H1 (cell line): ENCODE measurements around the gene FLT1. TPM values are rescaled to one million over a fixed set of nuclear protein-coding genes. Genes with fewer than 3 reads are reported as not detected.

Experiments
- CTCF ChIA-PET: fragments of 300-600 bp; sonication (Branson Sonifier 250); formaldehyde crosslinking; loops from one replicate; lab custom pipeline; 2021; ENCODE audit not compliant: partially characterized antibody; lab: Charles Lee
- POLR2A ChIA-PET: fragments of 300-600 bp; sonication (Branson Sonifier 250); formaldehyde crosslinking; loops from one replicate; lab custom pipeline; 2021; ENCODE audit warnings: inconsistent platforms; ENCODE audit not compliant: partially characterized antibody; lab: Charles Lee
- DNase-seq, 2 experiments: peaks; one replicate each; pipeline versions ENCODE4 v3.0.0 to v3.0.0-alpha.2; 2010 to 2022; ENCODE audit warnings: low spot score in 2 of 2, low read depth in 1 of 2, mixed read lengths in 1 of 2
- FAIRE-seq: peaks from 2 replicates; lab custom pipeline; 2011; peaks lifted over from hg19 to GRCh38; lab: Jason Lieb, UNC
- H2AFZ ChIP-seq: 2 replicates; pipeline ENCODE4 v1.8.1; 2012; ENCODE audit warnings: low read length, inconsistent platforms
- H2AK5ac ChIP-seq: 2 replicates; pipeline ENCODE4 v1.6.1; 2013; ENCODE audit warnings: low read depth, low read length
- H2BK120ac ChIP-seq: replicated peaks from 2 replicates; pipeline ENCODE3; 2013; ENCODE audit warnings: low read depth, low read length, inconsistent platforms
- H2BK12ac ChIP-seq: 2 replicates; pipeline ENCODE4 v1.6.1; 2013; ENCODE audit warnings: low read depth, low read length
- H2BK15ac ChIP-seq: 2 replicates; pipeline ENCODE4 v1.6.1; 2013; ENCODE audit warnings: low read length
- H2BK20ac ChIP-seq: 2 replicates; pipeline ENCODE4 v1.6.1; 2013; ENCODE audit warnings: low read length
- H2BK5ac ChIP-seq: 2 replicates; pipeline ENCODE4 v1.6.1; 2013; ENCODE audit warnings: low read depth, low read length
- H3K14ac ChIP-seq: 2 replicates; pipeline ENCODE4 v1.6.1; 2013; ENCODE audit warnings: inconsistent platforms; ENCODE audit not compliant: insufficient read length
- H3K18ac ChIP-seq: 2 replicates; pipeline ENCODE4 v1.6.1; 2013; ENCODE audit warnings: low read length; ENCODE audit errors: extremely low read depth
- H3K23ac ChIP-seq: 2 replicates; pipeline ENCODE4 v1.6.1; 2013; ENCODE audit warnings: inconsistent platforms; ENCODE audit not compliant: insufficient read length
- H3K23me2 ChIP-seq: 2 replicates; pipeline ENCODE4 v1.6.1; 2013; ENCODE audit warnings: low read depth, low read length
- H3K27ac ChIP-seq: 2 replicates; pipeline ENCODE4 v1.6.1; 2011; ENCODE audit warnings: low read depth, low read length, inconsistent platforms
- H3K27me3 ChIP-seq, 4 experiments: replicated peaks in 1 of 4; 1 replicate in 1 of 4; 2 replicates in 3 of 4; pipeline versions ENCODE4 v1.6.1 to v1.8.1; 2011 to 2013; ENCODE audit warnings: low read length in 3 of 4, mild to moderate bottlenecking in 3 of 4, inconsistent platforms in 2 of 4, mixed read lengths in 2 of 4, moderate library complexity in 1 of 4; ENCODE audit not compliant: control insufficient read depth in 3 of 4, insufficient read depth in 3 of 4; ENCODE audit errors: extremely low read depth in 1 of 4
- H3K36me3 ChIP-seq, 4 experiments: 2 replicates each; pipeline versions ENCODE4 v1.6.1 to v1.8.1; 2011 to 2013; ENCODE audit warnings: mild to moderate bottlenecking in 4 of 4, low read length in 3 of 4, moderate library complexity in 2 of 4, control low read depth in 1 of 4, inconsistent platforms in 1 of 4; ENCODE audit not compliant: insufficient read depth in 4 of 4, control insufficient read depth in 2 of 4
- H3K4ac ChIP-seq: replicated peaks from 2 replicates; pipeline ENCODE3; 2013; ENCODE audit warnings: low read length, low read depth, mixed read lengths, inconsistent platforms; ENCODE audit not compliant: insufficient read length
- H3K4me1 ChIP-seq, 4 experiments: replicated peaks in 1 of 4; 1 replicate in 1 of 4; 2 replicates in 3 of 4; pipeline versions ENCODE4 v1.6.1 to v1.8.1; 2011 to 2013; ENCODE audit warnings: low read length in 3 of 4, inconsistent platforms in 2 of 4, mixed read lengths in 1 of 4; ENCODE audit not compliant: insufficient read depth in 4 of 4, control insufficient read depth in 3 of 4
- H3K4me2 ChIP-seq, 2 experiments: 2 replicates each; pipeline versions ENCODE4 v1.6.1 to v1.8.1; 2011 to 2013; ENCODE audit warnings: low read depth in 2 of 2, low read length in 2 of 2, control low read depth in 1 of 2, inconsistent platforms in 1 of 2, mild to moderate bottlenecking in 1 of 2; ENCODE audit not compliant: insufficient read depth in 1 of 2
- H3K4me3 ChIP-seq, 4 experiments: fragments of 200-600, 300-600 bp in 1 of 4; sonication (generic), shearing (Covaris generic), sonication (Bioruptor Twin) in 1 of 4; 2 replicates each; pipeline versions ENCODE4 v1.5.1 to v1.8.1; 2011 to 2016; ENCODE audit warnings: low read length in 4 of 4, low read depth in 3 of 4, control low read depth in 2 of 4, inconsistent platforms in 2 of 4, mild to moderate bottlenecking in 2 of 4, mixed read lengths in 1 of 4, moderate library complexity in 1 of 4; ENCODE audit not compliant: insufficient read depth in 2 of 4; ENCODE audit errors: extremely low read depth in 1 of 4
- H3K56ac ChIP-seq: replicated peaks from 2 replicates; pipeline ENCODE3; 2013; ENCODE audit warnings: low read depth, mild to moderate bottlenecking, mixed read lengths, low read length, inconsistent platforms; ENCODE audit not compliant: insufficient read length
- H3K79me1 ChIP-seq: 2 replicates; pipeline ENCODE4 v1.6.1; 2013; ENCODE audit warnings: low read depth, low read length, control low read depth
- H3K79me2 ChIP-seq, 2 experiments: 2 replicates each; pipeline versions ENCODE4 v1.6.1 to v1.8.1; 2012 to 2013; ENCODE audit warnings: low read length in 2 of 2, mild to moderate bottlenecking in 2 of 2, inconsistent platforms in 1 of 2; ENCODE audit not compliant: insufficient read depth in 2 of 2, control insufficient read depth in 1 of 2
- H3K9ac ChIP-seq, 4 experiments: replicated peaks in 1 of 4; 1 replicate in 1 of 4; 2 replicates in 3 of 4; pipeline versions ENCODE4 v1.6.1 to v1.8.1; 2011 to 2013; ENCODE audit warnings: low read depth in 3 of 4, low read length in 3 of 4, control low read depth in 2 of 4, mild to moderate bottlenecking in 2 of 4, moderate library complexity in 2 of 4, inconsistent platforms in 1 of 4; ENCODE audit errors: extremely low read depth in 1 of 4
- H3K9me3 ChIP-seq, 2 experiments: 2 replicates each; pipeline versions ENCODE4 v1.6.1 to v1.8.1; 2012 to 2013; ENCODE audit warnings: mild to moderate bottlenecking in 2 of 2, moderate library complexity in 2 of 2, control low read depth in 1 of 2, inconsistent platforms in 1 of 2, low read depth in 1 of 2, low read length in 1 of 2, mixed read lengths in 1 of 2; ENCODE audit not compliant: insufficient read depth in 2 of 2
- H4K20me1 ChIP-seq, 2 experiments: replicated peaks in 1 of 2; 2 replicates each; pipeline versions ENCODE3 to v1.8.1; 2011 to 2013; ENCODE audit warnings: inconsistent platforms in 2 of 2, low read length in 2 of 2, mild to moderate bottlenecking in 1 of 2; ENCODE audit not compliant: insufficient read depth in 2 of 2, control insufficient read depth in 1 of 2
- H4K5ac ChIP-seq: 2 replicates; pipeline ENCODE4 v1.6.1; 2013; ENCODE audit warnings: low read length, low read depth, mixed read lengths, inconsistent platforms; ENCODE audit not compliant: insufficient read length
- H4K8ac ChIP-seq: 2 replicates; pipeline ENCODE4 v1.8.0; 2013; ENCODE audit warnings: mild to moderate bottlenecking, moderate library complexity, low read length, inconsistent platforms; ENCODE audit not compliant: insufficient read depth; ENCODE audit errors: extremely low read depth
- H4K91ac ChIP-seq: replicated peaks from 2 replicates; pipeline ENCODE3; 2013; ENCODE audit warnings: low read length, mixed read lengths, inconsistent platforms; ENCODE audit not compliant: insufficient read length
- FOSL1 ChIP-seq: IDR thresholded peaks from 2 replicates; pipeline ENCODE4 v1.6.1; 2011; ENCODE audit warnings: mild to moderate bottlenecking, low read depth, low read length, moderate library complexity; ENCODE audit not compliant: insufficient read depth
- RNF2 ChIP-seq: fragments of 200-900, 300-1000 bp; sonication (generic); IDR thresholded peaks from 2 replicates; pipeline ENCODE4 v1.7.1; 2016; ENCODE audit warnings: borderline replicate concordance, low read depth, mild to moderate bottlenecking, antibody characterized with exemption, low read length; ENCODE audit not compliant: poor library complexity, severe bottlenecking; ENCODE audit errors: missing control alignments
- WGBS, 2 experiments: shearing (Covaris generic) in 1 of 2; methylation state at CpG; one replicate each; pipeline versions ENCODE4 v1.1.6 to v1.1.7; 2013 to 2015; ENCODE audit warnings: low lambda C conversion rate in 2 of 2, mixed read lengths in 2 of 2, inconsistent platforms in 1 of 2, low coverage in 1 of 2, missing lambda C conversion rate in 1 of 2; ENCODE audit not compliant: insufficient replicate concordance in 2 of 2, insufficient coverage in 1 of 2, insufficient read length in 1 of 2; ENCODE audit errors: extremely low coverage in 1 of 2, missing lambda C conversion rate in 1 of 2; 5-methylcytosine and 5-hydroxymethylcytosine counted together
- polyA plus RNA-seq, 7 experiments: library from polyadenylated mRNA; depleted of rRNA in 3 of 7; stranded (reverse) in 5 of 7; unstranded in 2 of 7; fragments of >200 nt in 5 of 7; fragments of 200-250 nt in 2 of 7; gene quantifications; 1 replicate in 5 of 7; 2 replicates in 1 of 7; 4 replicates in 1 of 7; pipeline versions ENCODE4 v1.2.1 to v1.2.3, GENCODE V29; 2011 to 2013; ENCODE audit warnings: missing spikeins in 2 of 7, mixed read lengths in 2 of 7
- total RNA-seq: library from RNA; stranded (reverse); fragmentation: NEBNext Ultra II Directional; extraction: Animal tissue kit (Norgen Biotek cat#: 25700); gene quantifications from 2 replicates; pipeline ENCODE4 v1.2.1, GENCODE V29; 2021

FLT1 gene
- total and polyA plus RNA-seq, 2 of the 8 experiments (the other 6 are each of a cell fraction or from before 2014, with no cell fraction given), result 19.7 to 90.2 TPM

GRCh38 chr13:28379371-28380083, 115.4 kb downstream of the FLT1 start:
- CTCF ChIA-PET, result interaction anchor here (1.3 kb wide), 1 partner anchor 31 kb away, joined by 3 read pairs; no protein-coding TSS in a partner anchor
- Histone ChIP-seq H3K4ac (no peak overlapping the region), H3K23me2 (no peaks in the 10 kb centered on the region; the same call in 1 of the 2 replicates), H3K79me1 (no peaks in the 10 kb centered on the region), H3K36me3 (peaks cover 0 to 19% (median 5%) of the 10 kb centered on the region in 4 experiments; a peak in 4 of 8 replicates), H3K56ac (no peak overlapping the region), H3K9ac (no peak overlapping the region), H2AK5ac (no peak overlapping the region), H4K20me1 (no peaks in the 10 kb centered on the region), H3K27ac (no peak overlapping the region), H4K8ac (no peak overlapping the region; the same call in 1 of the 2 replicates), H3K23ac (no peak overlapping the region), H3K9me3 (no peaks in the 10 kb centered on the region), H3K14ac (no peak overlapping the region), H2BK12ac (peak overlapping the region; percentile 65; the same call in 1 of the 2 replicates), H3K27me3 (no peaks in the 10 kb centered on the region), H2BK5ac (peak overlapping the region; percentile 93; the same call in 1 of the 2 replicates), H2BK15ac (0 out of 2 replicates have a peak overlapping the region, but pooled peaks have one; percentile 41), H2BK20ac (peak overlapping the region; percentile 44; the same call in 1 of the 2 replicates), H2BK120ac (no peak overlapping the region), H3K4me2 (no peak overlapping the region), H3K4me1 (peaks cover 0 to 8% (median 0%) of the 10 kb centered on the region in 4 experiments; a peak in 4 of 7 replicates), H3K18ac (no peak overlapping the region), H3K79me2 (no peaks in the 10 kb centered on the region), H3K4me3 (no peak overlapping the region), H4K91ac (no peak overlapping the region), H2AFZ (no peak overlapping the region), H4K5ac (no peak overlapping the region)
- 91% methylated on average over 12 of the region's 12 CpGs; no CpG with 5 or more reads in 1 of the 2 experiments for WGBS, 2 experiments
- no peak for TF ChIP-seq RNF2
- no peak for TF ChIP-seq FOSL1
- FAIRE-seq (no peak), DNase-seq (no peak)
- POLR2A ChIA-PET, result interaction anchor here (0.9 kb wide), 1 partner anchor 10 kb away, joined by 3 read pairs; no protein-coding TSS in a partner anchor
